HCT116 (cell line): Measurements from ENCODE around the gene LRRC2. TPM values are rescaled to one million over a fixed set of nuclear protein-coding genes. Genes with fewer than 3 reads are reported as not detected.

Experiments
- ATAC-seq: fragments of 200-7000 bp; cut with Tn5 transposase; 2 replicates; pipeline ENCODE4 v1.9.1; 2020; ENCODE audit warnings: mild to moderate bottlenecking, moderate library complexity
- BruUV-seq: library from RNA; stranded (reverse); fragments of 400-500 nt; replicated peaks from 2 replicates; lab custom pipeline; 2021; lab: Mats Ljungman, UMichigan
- CTCF ChIA-PET: fragments of 300-600 bp; sonication (Branson Sonifier 250); formaldehyde crosslinking; loops from one replicate; lab custom pipeline; 2021; ENCODE audit warnings: antibody characterized with exemption; lab: Charles Lee
- POLR2A ChIA-PET: fragments of 300-600, 350-600 bp; sonication (Branson Sonifier 250); formaldehyde crosslinking; loops from one replicate; lab custom pipeline; 2021; ENCODE audit warnings: antibody characterized with exemption; lab: Charles Lee
- RAD21 ChIA-PET, 2 experiments: fragments of 300-600 bp; sonication (Branson Sonifier 250); formaldehyde crosslinking; loops; one replicate each; lab custom pipeline; 2023; ENCODE audit warnings: low total read pairs in 2 of 2; ENCODE audit not compliant: uncharacterized antibody in 2 of 2, unreplicated experiment in 2 of 2, low non-redundant PET in 1 of 2; lab: Charles Lee
- DNase-seq: peaks from one replicate; pipeline ENCODE4 v3.0.0-alpha.2; 2010; ENCODE audit warnings: low read depth, low spot score
- H2AFZ ChIP-seq: fragments of 200-600 bp; shearing (Covaris generic), sonication (generic); 2 replicates; pipeline ENCODE4 v1.6.1; 2017; ENCODE audit warnings: low read depth, mixed run types, mixed read lengths, antibody characterized with exemption, low read length; ENCODE audit not compliant: poor library complexity, severe bottlenecking
- H3K27ac ChIP-seq: 2 replicates; pipeline ENCODE4 v1.5.1; 2012; ENCODE audit warnings: low read depth, low read length
- H3K27me3 ChIP-seq: fragments of 200-600 bp; sonication (generic); 2 replicates; pipeline ENCODE4 v1.6.1; 2016; ENCODE audit warnings: mixed run types, low read length, mixed read lengths; ENCODE audit not compliant: insufficient read depth
- H3K36me3 ChIP-seq, 2 experiments: fragments of 200-500 bp in 1 of 2; fragments of 200-600 bp in 1 of 2; sonication (Bioruptor generic) in 1 of 2; sonication (generic) in 1 of 2; 2 replicates each; pipeline versions ENCODE4 v1.5.1 to v1.6.1; 2014 to 2016; ENCODE audit warnings: low read length in 2 of 2, inconsistent platforms in 1 of 2, mixed read lengths in 1 of 2, mixed run types in 1 of 2; ENCODE audit not compliant: insufficient read depth in 2 of 2, control insufficient read depth in 1 of 2
- H3K4me1 ChIP-seq, 2 experiments: fragments of 200-600 bp in 1 of 2; sonication (generic) in 1 of 2; 2 replicates each; pipeline versions ENCODE4 v1.5.1 to v1.6.1; 2012 to 2017; ENCODE audit warnings: low read length in 2 of 2, inconsistent platforms in 1 of 2, mild to moderate bottlenecking in 1 of 2, mixed read lengths in 1 of 2, mixed run types in 1 of 2, moderate library complexity in 1 of 2; ENCODE audit not compliant: insufficient read depth in 2 of 2, control insufficient read depth in 1 of 2
- H3K4me2 ChIP-seq: fragments of 200-600 bp; sonication (generic); 2 replicates; pipeline ENCODE4 v1.6.1; 2017; ENCODE audit warnings: mixed run types, low read length, mixed read lengths
- H3K4me3 ChIP-seq, 2 experiments: fragments of 200-600 bp in 1 of 2; sonication (generic) in 1 of 2; replicated peaks in 1 of 2; 2 replicates each; pipeline ENCODE4 v1.5.1; 2011 to 2016; ENCODE audit warnings: low read length in 2 of 2, control low read depth in 1 of 2, low read depth in 1 of 2, mild to moderate bottlenecking in 1 of 2, mixed read lengths in 1 of 2, mixed run types in 1 of 2
- H3K79me2 ChIP-seq: fragments of 200-600 bp; sonication (generic); 2 replicates; pipeline ENCODE4 v1.6.1; 2017; ENCODE audit warnings: mild to moderate bottlenecking, mixed run types, low read length, moderate library complexity, mixed read lengths; ENCODE audit not compliant: insufficient read depth
- H3K9ac ChIP-seq: fragments of 200-600 bp; sonication (generic); 2 replicates; pipeline ENCODE4 v1.6.1; 2016; ENCODE audit warnings: low read length, mixed read lengths
- H3K9me2 ChIP-seq: fragments of 200-600 bp; sonication (generic), shearing (Covaris generic); 2 replicates; pipeline ENCODE4 v1.6.1; 2017; ENCODE audit warnings: mixed run types, mild to moderate bottlenecking, moderate library complexity; ENCODE audit not compliant: insufficient read depth
- H3K9me3 ChIP-seq, 2 experiments: fragments of 200-500 bp in 1 of 2; fragments of 200-600 bp in 1 of 2; sonication (Bioruptor generic) in 1 of 2; sonication (generic) in 1 of 2; 2 replicates each; pipeline ENCODE4 v1.6.1; 2014 to 2017; ENCODE audit warnings: low read length in 2 of 2, mixed read lengths in 2 of 2, inconsistent platforms in 1 of 2, low read depth in 1 of 2, mild to moderate bottlenecking in 1 of 2, mixed run types in 1 of 2, moderate library complexity in 1 of 2; ENCODE audit not compliant: control insufficient read depth in 1 of 2, insufficient read depth in 1 of 2
- H4K20me1 ChIP-seq: fragments of 200-600 bp; sonication (generic), shearing (Covaris generic); 2 replicates; pipeline ENCODE4 v1.6.1; 2017; ENCODE audit warnings: mixed run types, mild to moderate bottlenecking, moderate library complexity; ENCODE audit not compliant: insufficient read depth
- FOSL1 ChIP-seq: IDR thresholded peaks from 2 replicates; pipeline ENCODE4 v1.6.1; 2012; ENCODE audit warnings: low read depth
- POLR2AphosphoS5 ChIP-seq: IDR thresholded peaks from 2 replicates; pipeline ENCODE4 v1.6.1; 2011; ENCODE audit warnings: mild to moderate bottlenecking, low read depth, low read length, moderate library complexity
- TCF7L2 ChIP-seq: IDR thresholded peaks from 2 replicates; pipeline ENCODE4 v1.7.0; 2011; ENCODE audit warnings: borderline replicate concordance, inconsistent platforms; ENCODE audit not compliant: insufficient read depth, insufficient read length; ENCODE audit errors: extremely low read depth
- ZNF274 ChIP-seq: fragments of 200-500 bp; sonication (Bioruptor generic); IDR thresholded peaks from 2 replicates; pipeline ENCODE4 v1.6.1; 2014; ENCODE audit warnings: mild to moderate bottlenecking, low read depth, low read length, inconsistent platforms
- intact Hi-C: fragments of 100-400 bp; cut with micrococcal nuclease; formaldehyde crosslinking; loops from 2 replicates; pipeline ENCODE4 v1.10.0; 2022
- total RNA-seq: library from RNA; stranded (reverse); gene quantifications from one replicate; pipeline ENCODE4 v1.2.1, GENCODE V29; 2021; ENCODE audit not compliant: unreplicated experiment
- TF ChIP-seq, protein P1 (sequence below): IDR thresholded peaks from 2 replicates; pipeline ENCODE4 v1.6.1; 2012

LRRC2 gene
- total RNA-seq, 1 experiment from 2014 or later, result not detected

DNA sequence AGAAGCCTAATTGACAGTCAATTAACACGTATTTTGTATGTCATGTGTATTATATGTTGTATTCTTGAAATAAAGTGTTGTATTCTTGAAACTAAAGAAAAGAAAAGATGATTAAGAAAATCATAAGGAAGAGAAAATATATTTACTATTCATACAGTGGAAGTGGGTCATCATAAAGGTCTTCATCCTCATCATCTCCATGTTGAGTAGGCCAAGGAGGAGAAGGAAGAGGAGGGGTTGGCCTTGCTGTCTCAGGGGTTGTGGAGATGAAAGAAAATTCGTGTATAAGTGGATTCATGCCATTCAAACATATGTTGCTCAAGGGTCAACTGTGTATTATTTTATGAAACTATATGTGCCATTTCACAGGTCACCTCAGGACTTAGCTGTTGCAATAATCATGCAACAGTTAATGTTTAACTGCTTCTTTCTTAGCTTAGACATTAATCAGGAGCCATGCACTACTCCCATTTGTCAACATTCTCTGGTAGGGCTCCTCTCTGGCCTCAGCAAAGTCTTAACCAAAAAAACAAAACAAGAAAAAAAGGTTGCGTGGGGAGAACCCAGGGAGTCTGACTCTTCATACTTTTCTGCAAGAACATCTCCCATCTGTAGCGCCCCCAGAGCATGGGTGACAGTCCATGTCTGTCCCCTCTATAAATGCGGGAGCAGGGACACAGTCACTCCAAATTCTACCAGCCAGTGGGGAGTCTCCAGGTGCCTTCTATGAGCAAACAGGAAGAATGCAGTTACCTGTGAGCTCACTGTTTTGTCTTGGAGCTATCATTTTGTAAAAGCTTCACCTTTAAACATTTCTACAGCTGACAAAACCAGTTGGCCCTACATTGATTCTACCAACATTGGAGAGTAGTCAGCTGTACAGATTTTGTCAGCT, 19.9 kb upstream of the LRRC2 start (continued):
- TF ChIP-seq ZNF274, result no peak
- TF ChIP-seq, all 23 proteins: peak for 0

DNA sequence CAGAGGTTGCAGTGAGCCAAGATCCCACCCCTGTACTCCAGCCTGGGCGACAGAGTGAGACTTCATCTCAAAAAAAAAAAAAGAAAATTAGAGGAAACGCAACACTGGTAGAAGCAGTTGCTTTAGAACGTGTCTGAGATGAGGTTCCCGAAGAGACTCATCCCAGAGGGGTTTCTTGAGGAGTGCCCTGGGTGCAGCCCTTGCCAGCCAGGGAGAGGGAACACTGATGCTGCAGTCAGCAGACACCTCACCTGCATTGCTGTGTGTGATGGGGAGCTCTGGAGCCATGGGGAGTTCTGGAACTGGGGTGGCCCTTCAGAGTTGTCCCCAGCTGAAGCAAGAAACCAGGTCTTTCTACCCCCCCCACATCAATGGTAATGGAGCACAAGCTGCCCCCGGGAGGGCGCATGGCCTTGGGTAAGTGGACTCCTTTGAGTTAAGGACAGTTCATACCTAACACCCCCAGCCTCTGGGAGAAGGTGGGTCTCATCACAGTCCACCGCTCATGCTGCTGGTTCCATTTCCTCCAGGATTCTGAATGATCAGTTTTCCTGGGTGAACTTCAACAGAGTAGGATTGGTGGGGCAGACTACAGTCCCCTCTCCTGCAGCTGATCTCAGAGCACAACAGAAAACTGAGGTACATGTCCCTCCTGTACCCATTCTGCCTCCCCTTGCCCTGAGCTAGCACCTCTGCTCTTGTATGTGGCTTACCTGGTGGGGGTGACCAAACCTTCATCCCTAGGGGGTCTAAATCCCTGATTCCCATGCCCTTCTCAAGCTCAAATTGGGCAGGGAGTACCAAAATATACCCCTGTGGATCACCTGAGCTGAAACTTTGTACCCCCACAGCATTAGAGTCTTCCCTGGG, 18.7 kb upstream of the LRRC2 start:
- Histone ChIP-seq H3K9me2 (no peaks in the 10 kb centered on the region), H3K36me3 (no peaks in the 10 kb centered on the region), H3K4me1 (no peaks in the 10 kb centered on the region), H3K79me2 (no peaks in the 10 kb centered on the region), H3K9ac (no peak overlapping the region), H3K27ac (no peak overlapping the region), H3K27me3 (no peaks in the 10 kb centered on the region), H3K9me3 (no peaks in the 10 kb centered on the region), H4K20me1 (no peaks in the 10 kb centered on the region), H3K4me2 (no peak overlapping the region), H2AFZ (no peak overlapping the region), H3K4me3 (no peak overlapping the region)
- no TSS peak for BruUV-seq
- ATAC-seq (no peak), DNase-seq (no peak)
- ChIA-PET RAD21 (no interaction called here), POLR2A (no interaction called here), CTCF (no interaction called here)
- TF ChIP-seq FOSL1 (no peak), ZNF274 (no peak), POLR2AphosphoS5 (no peak), TCF7L2 (no peak)
- TF ChIP-seq, protein P1, sequence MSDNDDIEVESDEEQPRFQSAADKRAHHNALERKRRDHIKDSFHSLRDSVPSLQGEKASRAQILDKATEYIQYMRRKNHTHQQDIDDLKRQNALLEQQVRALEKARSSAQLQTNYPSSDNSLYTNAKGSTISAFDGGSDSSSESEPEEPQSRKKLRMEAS, result no peak
- intact Hi-C loops, result no loop called here
